WERI-Rb-1 (cell line): ENCODE measurements around the gene TGIF2.

Source experiments
- DNase-seq: peaks from one replicate; pipeline ENCODE4 v3.0.0-alpha.2; 2020
- H3K27ac ChIP-seq: fragments of 250-450 bp; sonication (Bioruptor Pico); 2 replicates; pipeline ENCODE4 v1.5.1; 2020; ENCODE audit warnings: mild to moderate bottlenecking, moderate library complexity
- H3K27me3 ChIP-seq: fragments of 250-450 bp; sonication (Bioruptor Pico); 2 replicates; pipeline ENCODE4 v1.5.1; 2021; ENCODE audit warnings: mild to moderate bottlenecking, low read depth, moderate library complexity; ENCODE audit not compliant: insufficient read depth, severe bottlenecking
- H3K36me3 ChIP-seq: fragments of 250-450 bp; sonication (Bioruptor Pico); 2 replicates; pipeline ENCODE4 v1.5.1; 2020; ENCODE audit warnings: mild to moderate bottlenecking, moderate library complexity
- H3K4me3 ChIP-seq: 2 replicates; pipeline ENCODE4 v1.5.1; 2011; ENCODE audit warnings: low read depth, mild to moderate bottlenecking, control low read depth, low read length
- H3K9me3 ChIP-seq: fragments of 250-450 bp; sonication (Bioruptor Pico); 2 replicates; pipeline ENCODE4 v1.5.1; 2021; ENCODE audit warnings: mild to moderate bottlenecking, moderate library complexity; ENCODE audit not compliant: severe bottlenecking
- TF ChIP-seq, protein P1 (sequence below): IDR thresholded peaks from 2 replicates; pipeline ENCODE4 v1.5.1; 2011; ENCODE audit warnings: low read depth, mild to moderate bottlenecking, control low read depth, inconsistent platforms, low read length

Gene TGIF2

GRCh38 chr20:36565520-36565919 lies 7.9 kb upstream of the TGIF2 start:
- no peak overlapping the region for H3K4me3 ChIP-seq
- no peak for DNase-seq
- peaks cover 2% of the 10 kb centered on the region for H3K9me3 ChIP-seq
- TF ChIP-seq, protein P1, sequence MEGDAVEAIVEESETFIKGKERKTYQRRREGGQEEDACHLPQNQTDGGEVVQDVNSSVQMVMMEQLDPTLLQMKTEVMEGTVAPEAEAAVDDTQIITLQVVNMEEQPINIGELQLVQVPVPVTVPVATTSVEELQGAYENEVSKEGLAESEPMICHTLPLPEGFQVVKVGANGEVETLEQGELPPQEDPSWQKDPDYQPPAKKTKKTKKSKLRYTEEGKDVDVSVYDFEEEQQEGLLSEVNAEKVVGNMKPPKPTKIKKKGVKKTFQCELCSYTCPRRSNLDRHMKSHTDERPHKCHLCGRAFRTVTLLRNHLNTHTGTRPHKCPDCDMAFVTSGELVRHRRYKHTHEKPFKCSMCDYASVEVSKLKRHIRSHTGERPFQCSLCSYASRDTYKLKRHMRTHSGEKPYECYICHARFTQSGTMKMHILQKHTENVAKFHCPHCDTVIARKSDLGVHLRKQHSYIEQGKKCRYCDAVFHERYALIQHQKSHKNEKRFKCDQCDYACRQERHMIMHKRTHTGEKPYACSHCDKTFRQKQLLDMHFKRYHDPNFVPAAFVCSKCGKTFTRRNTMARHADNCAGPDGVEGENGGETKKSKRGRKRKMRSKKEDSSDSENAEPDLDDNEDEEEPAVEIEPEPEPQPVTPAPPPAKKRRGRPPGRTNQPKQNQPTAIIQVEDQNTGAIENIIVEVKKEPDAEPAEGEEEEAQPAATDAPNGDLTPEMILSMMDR = no peak
- no peaks in the 10 kb centered on the region for H3K27me3 ChIP-seq
- H3K36me3 ChIP-seq = no peaks in the 10 kb centered on the region
- no peak overlapping the region for H3K27ac ChIP-seq

DNA sequence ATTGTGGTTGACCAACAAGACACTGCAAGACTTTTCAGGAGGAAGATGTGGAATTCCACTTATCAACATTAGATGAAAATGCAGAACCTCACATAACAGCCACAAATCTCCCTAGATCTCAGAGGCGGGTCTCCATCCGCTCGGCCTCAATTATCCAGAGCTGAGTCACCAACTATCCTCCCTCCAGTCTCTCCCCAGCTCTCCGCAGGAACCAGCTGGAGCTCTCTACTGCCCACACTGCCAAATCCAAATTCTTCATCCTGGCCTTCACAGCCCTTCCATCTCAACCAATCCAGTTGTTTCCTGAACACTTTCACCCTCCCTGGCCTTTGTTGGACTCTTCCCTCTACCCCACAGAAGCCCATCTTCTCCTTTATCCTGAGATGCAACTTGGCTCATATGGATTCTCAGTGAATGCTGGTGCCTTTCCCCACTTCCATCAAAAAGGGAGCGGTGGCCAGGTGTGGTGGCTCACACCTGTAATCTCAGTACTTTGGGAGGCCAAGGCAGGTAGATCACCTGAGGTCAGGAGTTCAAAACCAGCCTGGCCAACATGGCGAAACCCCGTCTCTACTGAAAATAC lies 3.5 kb upstream of the TGIF2 start:
- Histone ChIP-seq H3K27me3 (no peaks in the 10 kb centered on the region), H3K4me3 (no peak overlapping the region), H3K27ac (no peak overlapping the region), H3K9me3 (peaks cover 2% of the 10 kb centered on the region), H3K36me3 (no peaks in the 10 kb centered on the region)
- TF ChIP-seq, protein P1 = no peak
- DNase-seq = no peak

- Histone ChIP-seq H3K36me3 (no peaks in the 10 kb centered on the region; the same call in 1 of the 2 replicates), H3K9me3 (no peaks in the 10 kb centered on the region)
Observed at GRCh38 chr20:36571564-36572504, 1.6 kb upstream of the TGIF2 start.

DNA sequence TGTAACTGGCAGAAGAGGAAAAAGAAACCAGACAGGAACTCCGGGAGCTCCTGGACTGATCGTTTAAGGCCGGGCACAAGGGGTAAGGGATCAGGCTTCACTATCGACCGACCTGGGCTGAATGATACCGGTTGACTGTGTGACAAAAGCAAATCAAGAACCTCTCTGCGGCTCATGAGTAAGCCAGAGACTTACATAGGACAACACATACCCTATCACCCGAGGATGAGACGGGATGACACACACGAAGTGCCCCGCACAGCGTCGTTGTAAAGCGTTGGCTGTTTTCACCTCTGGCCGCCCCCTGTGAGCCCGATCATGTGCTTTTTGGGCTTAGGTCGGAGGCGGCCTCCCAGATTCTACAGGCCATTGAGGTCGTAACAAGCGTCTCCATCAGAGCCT lies 695 bp upstream of the TGIF2 start:
- H3K4me3 ChIP-seq = no peak overlapping the region
- no peak for DNase-seq
- no peaks in the 10 kb centered on the region; the same call in 1 of the 2 replicates for H3K36me3 ChIP-seq
- no peaks in the 10 kb centered on the region for H3K9me3 ChIP-seq
- no peak overlapping the region for H3K27ac ChIP-seq
- no peaks in the 10 kb centered on the region for H3K27me3 ChIP-seq
- TF ChIP-seq, protein P1 = no peak

More at GRCh38 chr20:36571564-36572504, 1.6 kb upstream of the TGIF2 start:
- TF ChIP-seq, protein P1 = no peak
- no peak for DNase-seq
- H3K4me3 ChIP-seq = no peak overlapping the region
- H3K27me3 ChIP-seq = no peaks in the 10 kb centered on the region
- H3K27ac ChIP-seq = no peak overlapping the region

GRCh38 chr20:36573798-36574365 lies 485 bp downstream of the TGIF2 start:
- Histone ChIP-seq H3K27ac (peak overlapping the region; percentile 87), H3K36me3 (peaks cover 5% of the 10 kb centered on the region)
- peak; percentile 40 for DNase-seq

More at GRCh38 chr20:36573798-36574365, 485 bp downstream of the TGIF2 start:
- H3K4me3 ChIP-seq = peak overlapping the region; percentile 94
- no peaks in the 10 kb centered on the region for H3K9me3 ChIP-seq
- H3K27me3 ChIP-seq = no peaks in the 10 kb centered on the region
- TF ChIP-seq, protein P1 = no peak
